COR-L47 (cell line): Measurements from ENCODE around the gene HS3ST6.
"Not testable (repeated sequence)": the region's sequence is repeated elsewhere in the genome, so short reads cannot be mapped to it uniquely, and the experiment has no call there.

Experiments used
- DNase-seq: peaks from one replicate; lab custom pipeline; 2025; lab: John Stamatoyannopoulos, UW

HS3ST6 gene

GRCh38 chr16:1926271-1926670 is 8.1 kb upstream of the HS3ST6 start:
- no peak for DNase-seq

DNA sequence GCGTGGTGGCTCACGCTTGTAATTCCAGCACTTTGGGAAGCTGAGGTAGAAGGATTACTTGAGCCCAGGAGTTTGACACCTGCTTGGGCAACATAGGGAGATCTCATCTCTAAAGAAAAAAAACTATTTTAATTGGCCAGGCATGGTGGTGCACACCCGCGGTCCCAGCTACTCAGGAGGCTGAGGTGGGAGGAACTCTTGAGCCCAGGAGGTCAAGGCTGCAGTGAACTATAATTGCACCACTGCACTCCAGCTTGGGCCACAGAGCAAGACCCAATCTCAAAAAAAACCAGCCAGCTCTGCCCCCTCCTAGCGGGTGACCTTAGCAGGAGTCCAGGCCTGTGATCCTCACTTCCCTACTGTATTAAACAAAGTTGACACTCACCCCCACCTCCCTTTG is 5.9 kb upstream of the HS3ST6 start:
- DNase-seq, result no peak

- DNase-seq, result peak; percentile 73
Measured at GRCh38 chr16:1923299-1924034, 5.3 kb upstream of the HS3ST6 start.

GRCh38 chr16:1922357-1922756 is 4.1 kb upstream of the HS3ST6 start:
- no peak for DNase-seq

GRCh38 chr16:1920727-1921171 is 2.5 kb upstream of the HS3ST6 start:
- peak; percentile 10 for DNase-seq

DNA sequence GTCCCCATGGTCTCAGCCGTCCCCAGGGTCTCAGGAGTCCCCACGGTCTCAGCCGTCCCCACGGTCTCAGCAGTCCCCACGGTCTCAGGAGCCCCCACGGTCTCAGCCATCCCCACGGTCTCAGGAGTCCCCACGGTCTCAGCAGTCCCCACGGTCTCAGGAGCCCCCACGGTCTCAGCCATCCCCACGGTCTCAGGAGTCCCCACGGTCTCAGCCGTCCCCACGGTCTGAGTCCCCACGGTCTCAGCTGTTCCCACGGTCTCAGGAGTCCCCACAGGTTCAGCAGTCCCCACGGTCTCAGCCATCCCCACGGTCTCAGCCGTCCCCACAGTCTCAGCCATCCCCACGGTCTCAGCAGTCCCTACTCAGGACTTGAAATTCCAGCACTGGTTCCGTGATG is 1.9 kb upstream of the HS3ST6 start:
- not testable (repeated sequence) for DNase-seq

GRCh38 chr16:1919327-1919998 is 1.2 kb upstream of the HS3ST6 start:
- DNase-seq, result no peak

DNA sequence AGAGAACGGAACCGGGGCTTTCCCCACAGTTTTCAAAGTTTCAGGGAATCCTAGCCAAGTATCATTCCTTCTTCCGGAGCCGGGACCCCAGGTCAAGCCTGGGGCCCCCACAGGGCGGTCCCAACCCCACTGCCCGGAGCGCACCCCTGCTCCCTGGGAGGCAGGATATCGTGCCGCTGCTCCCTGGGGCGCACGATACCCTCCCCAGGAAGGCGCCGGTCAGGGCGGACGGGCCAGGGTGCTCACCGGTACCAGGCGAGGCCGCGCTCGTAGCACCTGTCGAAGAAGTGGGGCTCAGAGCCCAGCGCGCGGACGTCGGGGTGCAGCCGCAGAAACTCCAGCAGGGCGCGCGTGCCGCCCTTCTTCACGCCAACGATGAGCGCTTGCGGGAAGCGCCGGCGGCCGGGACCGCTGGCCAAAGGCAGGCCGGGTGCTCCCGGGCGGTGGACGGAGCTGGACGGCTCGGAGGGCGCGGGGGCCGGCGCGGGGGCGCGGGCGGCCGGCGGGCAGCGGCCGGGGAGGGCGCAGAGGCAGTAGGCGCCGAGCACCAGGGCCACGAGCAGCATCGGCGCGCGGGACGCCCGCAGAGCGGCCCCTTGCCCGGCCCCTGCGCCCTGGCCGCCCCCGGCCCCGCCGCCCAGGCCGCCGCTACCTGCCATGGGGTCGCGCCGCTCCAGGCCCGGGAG is 407 bp downstream of the HS3ST6 start:
- DNase-seq, result no peak

- DNase-seq, result no peak
Measured at GRCh38 chr16:1917056-1917664, 1.1 kb downstream of the HS3ST6 start.

DNA sequence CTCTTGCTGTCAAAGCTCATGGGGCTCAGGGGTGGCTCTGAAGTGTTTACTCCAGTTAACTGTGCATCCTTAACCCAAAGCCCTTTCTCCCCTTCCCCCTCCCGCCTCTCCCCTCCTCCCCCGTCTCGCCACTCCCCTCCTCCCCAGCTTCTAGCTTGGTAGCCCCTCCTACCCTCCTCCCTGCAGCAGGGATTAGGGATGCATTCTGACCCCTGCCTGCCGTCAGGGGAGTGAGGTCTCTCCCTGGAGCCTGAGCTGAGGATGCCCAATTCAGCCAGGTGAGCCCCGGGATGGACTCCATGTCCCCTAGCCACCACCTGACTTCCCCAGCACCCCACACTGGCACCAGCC is 1.6 kb downstream of the HS3ST6 start:
- DNase-seq, result no peak

GRCh38 chr16:1915732-1916639 is 2.2 kb downstream of the HS3ST6 start:
- no peak for DNase-seq

- no peak for DNase-seq
Measured at GRCh38 chr16:1914988-1915387, 3.2 kb downstream of the HS3ST6 start.

DNA sequence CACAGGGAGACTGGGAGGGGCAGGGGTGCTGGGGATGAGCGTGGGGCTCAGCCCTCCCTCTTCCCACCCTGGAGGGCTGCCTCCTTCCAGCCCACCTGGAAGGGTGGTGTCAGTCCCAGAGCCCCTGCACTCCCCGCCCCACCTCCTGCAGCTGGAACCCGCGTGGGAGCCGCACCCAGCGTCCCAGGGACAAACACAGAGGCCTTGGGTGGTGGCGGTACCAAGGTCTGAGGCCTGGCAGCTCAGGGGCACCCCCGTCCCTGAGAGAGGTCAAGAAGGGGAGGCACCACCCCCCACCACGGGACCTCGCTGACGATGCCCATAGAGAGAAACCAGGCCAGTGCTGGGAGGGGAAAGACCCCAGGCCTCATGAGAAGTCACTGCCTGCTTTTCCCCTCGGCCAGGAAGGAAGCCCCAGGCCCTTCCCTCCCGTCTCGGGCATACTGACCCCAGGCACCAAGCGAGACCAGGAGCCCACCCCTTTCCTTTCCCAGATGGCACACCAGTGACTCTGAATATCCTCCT is 4.1 kb downstream of the HS3ST6 start:
- DNase-seq, result no peak

DNA sequence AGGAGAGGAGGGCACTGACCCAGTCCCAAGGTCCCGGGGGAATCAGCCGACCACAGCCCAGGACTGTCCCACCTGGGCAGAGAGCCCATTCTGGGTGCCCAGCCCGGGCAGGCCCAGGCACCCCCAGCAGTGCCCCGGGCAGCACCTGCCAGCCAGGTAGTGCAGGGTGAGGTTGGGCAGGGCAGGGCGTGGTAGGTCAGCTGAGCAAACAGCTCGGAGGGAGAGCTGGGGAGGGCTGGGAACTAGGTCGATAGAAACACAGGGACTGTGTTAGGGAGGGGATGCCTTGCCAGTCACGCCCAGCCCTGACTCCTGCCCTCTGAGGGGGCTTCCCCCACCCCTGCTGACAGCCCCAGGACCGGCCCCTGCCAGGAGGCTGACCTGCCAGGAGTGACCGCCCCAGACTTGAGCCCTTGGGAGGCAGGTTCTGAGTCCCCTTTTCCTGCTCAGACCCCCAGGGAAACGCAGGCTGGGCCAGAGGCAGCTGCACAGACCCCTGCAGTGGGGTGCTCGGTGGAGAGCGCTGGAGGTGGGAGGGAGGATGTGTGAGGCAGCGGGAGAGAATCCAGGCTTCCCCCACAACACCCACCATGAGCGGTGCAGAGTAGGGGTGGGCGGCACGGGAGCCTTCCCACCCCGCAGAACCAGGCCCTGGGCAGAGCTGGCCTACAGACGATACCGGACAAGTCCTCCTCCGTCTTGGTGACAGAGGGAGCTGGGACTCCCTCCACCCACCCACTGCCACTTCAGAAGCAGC is 4.7 kb downstream of the HS3ST6 start:
- peak; percentile 80 for DNase-seq

DNA sequence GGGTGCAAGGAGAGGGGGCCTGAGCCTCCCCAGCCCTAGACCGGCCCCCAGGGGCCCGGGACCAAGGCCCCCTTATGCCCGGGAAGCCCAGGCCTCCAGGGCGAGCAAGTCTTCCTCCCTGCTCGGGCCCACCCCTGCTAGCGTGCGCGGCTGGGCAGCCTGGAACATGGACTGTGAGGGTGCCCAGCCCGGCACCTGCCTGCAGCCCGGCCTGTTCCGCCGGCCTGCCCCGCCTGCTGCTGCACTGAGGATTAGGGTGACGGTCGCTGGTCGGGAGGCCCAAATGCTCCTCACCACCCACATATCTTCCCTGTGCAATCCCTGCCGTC is 6.0 kb downstream of the HS3ST6 start:
- no peak for DNase-seq

DNA sequence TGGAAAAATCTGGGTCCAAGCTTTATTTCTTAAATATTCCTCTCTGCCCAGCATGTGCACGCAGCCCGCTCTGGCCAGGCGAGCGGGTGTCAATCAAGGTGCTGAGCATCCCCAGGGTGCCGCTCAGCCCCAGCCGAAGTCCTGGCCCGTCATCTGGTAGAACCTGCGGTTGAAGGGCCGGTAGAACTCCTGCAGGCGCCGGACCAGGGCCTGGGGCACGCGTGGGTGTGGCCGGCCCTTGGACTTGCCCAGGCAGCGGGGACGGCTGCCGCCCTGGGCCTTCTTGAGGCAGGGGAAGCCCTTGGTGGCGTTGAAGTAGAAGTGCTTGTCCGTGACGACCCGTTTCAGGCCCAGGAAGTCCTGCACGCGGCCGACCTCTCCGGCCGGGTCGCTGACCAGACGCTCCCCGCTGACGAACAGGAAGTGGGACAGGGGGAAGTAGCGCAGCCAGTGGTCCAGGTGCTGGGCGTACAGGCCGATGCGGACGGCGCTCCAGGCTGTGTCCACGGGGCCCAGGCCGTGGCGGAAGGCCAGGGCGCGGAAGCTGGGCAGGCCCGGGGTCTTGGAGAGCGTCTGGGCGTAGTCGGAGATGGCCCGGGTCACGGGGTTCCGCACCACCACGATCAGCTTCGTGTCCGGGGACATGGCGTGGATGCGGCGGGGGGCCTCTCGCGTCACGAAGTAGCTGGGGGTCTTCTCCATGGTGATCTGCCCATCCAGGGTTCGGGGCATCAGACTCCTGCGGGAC is 6.6 kb downstream of the HS3ST6 start:
- DNase-seq, result no peak

GRCh38 chr16:1909561-1910231 is 8.5 kb downstream of the HS3ST6 start:
- DNase-seq, result peak; percentile 15

DNA sequence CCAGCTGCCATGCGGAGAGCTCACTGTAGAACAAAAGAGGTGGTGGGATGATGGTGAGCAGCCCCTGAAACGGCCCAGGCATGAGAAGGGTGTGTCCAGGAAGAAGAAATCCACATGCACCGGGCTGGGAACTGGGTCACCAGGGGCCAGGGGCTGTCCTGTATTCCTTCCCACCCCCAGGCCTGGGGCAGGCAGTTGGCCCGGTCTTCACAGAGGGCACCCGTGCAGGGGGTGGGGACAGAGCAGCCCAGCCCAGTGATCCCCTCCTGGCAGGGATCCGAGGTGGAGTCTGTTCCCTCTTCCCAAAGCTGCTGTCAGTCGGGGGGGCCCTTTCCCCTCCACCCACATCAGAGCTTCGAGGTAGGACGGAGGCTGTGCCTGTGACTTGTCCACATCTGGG is 9.2 kb downstream of the HS3ST6 start:
- DNase-seq, result no peak

GRCh38 chr16:1908184-1908583 is 10.0 kb downstream of the HS3ST6 start:
- DNase-seq, result no peak
